Measurements from ENCODE around the gene HAAO. TPM values are rescaled to one million over a fixed set of nuclear protein-coding genes. Genes with fewer than 3 reads are reported as not detected.

The HAAO gene
- total and polyA plus RNA-seq, 2 of the 8 experiments (the other 6 are each of a cell fraction or from before 2014, with no cell fraction given), result 2.5 to 7.0 TPM

DNA sequence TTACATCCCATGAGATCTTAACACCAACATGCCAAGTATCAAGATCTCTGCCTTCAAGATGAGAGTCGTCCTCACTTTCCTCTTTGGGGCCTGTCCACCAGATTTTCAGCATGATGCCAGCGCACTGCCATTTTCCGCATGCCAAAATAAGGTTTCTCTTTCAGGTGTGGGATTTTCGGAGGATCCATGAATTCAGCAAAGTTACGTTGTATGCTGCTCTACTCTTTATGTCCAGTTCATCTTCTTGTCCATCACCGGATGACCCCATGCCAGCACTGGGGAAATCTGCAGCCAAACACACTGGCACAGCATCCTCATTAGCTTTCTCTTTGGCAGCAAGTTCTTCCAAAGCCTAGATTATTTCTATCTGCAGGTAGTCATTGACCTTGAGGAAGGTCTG lies 4.9 kb upstream of the HAAO start:
- Histone ChIP-seq H2BK20ac (ENCODE audit: low read length) (0 out of 2 replicates have a peak overlapping the region, but pooled peaks have one; percentile 6), H4K91ac (replicated peaks; ENCODE audit: insufficient read length, low read length) (no peak overlapping the region), H3K18ac (ENCODE audit: extremely low read depth, low read length) (no peak overlapping the region), H2AFZ (ENCODE audit: low read length) (no peak overlapping the region), H3K14ac (ENCODE audit: insufficient read length) (no peak overlapping the region), H3K27me3 (replicated peaks in 1 of 4; ENCODE audit: control insufficient read depth in 3 of 4, extremely low read depth in 1 of 4, insufficient read depth in 3 of 4, low read length in 3 of 4) (peaks cover 0 to 6% (median 3%) of the 10 kb centered on the region in 4 experiments; a peak in 3 of 7 replicates), H3K4ac (replicated peaks; ENCODE audit: insufficient read length, low read depth, low read length) (no peak overlapping the region), H2BK120ac (replicated peaks; ENCODE audit: low read depth, low read length) (no peak overlapping the region), H4K20me1 (replicated peaks in 1 of 2; ENCODE audit: control insufficient read depth in 1 of 2, insufficient read depth in 2 of 2, low read length in 2 of 2) (no peaks in the 10 kb centered on the region), H3K23ac (ENCODE audit: insufficient read length) (no peak overlapping the region), H3K4me2 (ENCODE audit: insufficient read depth in 1 of 2, low read depth in 2 of 2, low read length in 2 of 2) (no peak overlapping the region), H3K56ac (replicated peaks; ENCODE audit: insufficient read length, low read depth, low read length) (no peak overlapping the region), H4K5ac (ENCODE audit: insufficient read length, low read depth, low read length) (no peak overlapping the region), H3K79me1 (ENCODE audit: low read depth, low read length) (no peaks in the 10 kb centered on the region), H3K9me3 (ENCODE audit: insufficient read depth in 2 of 2, low read depth in 1 of 2, low read length in 1 of 2) (no peaks in the 10 kb centered on the region), H3K79me2 (ENCODE audit: control insufficient read depth in 1 of 2, insufficient read depth in 2 of 2, low read length in 2 of 2) (no peaks in the 10 kb centered on the region), H3K23me2 (ENCODE audit: low read depth, low read length) (peaks cover 6% of the 10 kb centered on the region; the same call in 1 of the 2 replicates), H2BK5ac (ENCODE audit: low read depth, low read length) (no peak overlapping the region), H3K9ac (replicated peaks in 1 of 4; ENCODE audit: extremely low read depth in 1 of 4, low read depth in 3 of 4, low read length in 3 of 4) (no peak overlapping the region), H3K4me3 (ENCODE audit: extremely low read depth in 1 of 4, insufficient read depth in 2 of 4, low read depth in 3 of 4, low read length in 4 of 4) (no peak overlapping the region), H4K8ac (ENCODE audit: extremely low read depth, insufficient read depth, low read length) (no peak overlapping the region), H2BK15ac (ENCODE audit: low read length) (no peak overlapping the region), H3K4me1 (replicated peaks in 1 of 4; ENCODE audit: control insufficient read depth in 3 of 4, insufficient read depth in 4 of 4, low read length in 3 of 4) (peaks cover 0 to 3% (median 2%) of the 10 kb centered on the region in 4 experiments; a peak in 5 of 7 replicates), H2BK12ac (ENCODE audit: low read depth, low read length) (no peak overlapping the region), H3K27ac (ENCODE audit: low read depth, low read length) (no peak overlapping the region), H2AK5ac (ENCODE audit: low read depth, low read length) (no peak overlapping the region), H3K36me3 (ENCODE audit: control insufficient read depth in 2 of 4, insufficient read depth in 4 of 4, low read length in 3 of 4) (no peaks in the 10 kb centered on the region)
- CTCF ChIA-PET (ENCODE audit: partially characterized antibody), result no interaction called here
- WGBS, 2 experiments (ENCODE audit: extremely low coverage in 1 of 2, insufficient coverage in 1 of 2, insufficient read length in 1 of 2, insufficient replicate concordance in 2 of 2, low coverage in 1 of 2, low lambda C conversion rate in 2 of 2, missing lambda C conversion rate in 1 of 2), result 88% methylated on average over 6 of the region's 6 CpGs; no CpG with 5 or more reads in 1 of the 2 experiments
- no peak for TF ChIP-seq CBX5 (IDR thresholded peaks at IDR 0.05; ENCODE audit: low read depth, low read length)
- POLR2A ChIA-PET (ENCODE audit: partially characterized antibody), result no interaction called here
- FAIRE-seq (no peak), DNase-seq (ENCODE audit: low read depth in 1 of 2, low spot score in 2 of 2) (no peak)

Data from H1 (cell line).